ENCODE results near the gene SLC36A2. TPM values are rescaled to one million over a fixed set of nuclear protein-coding genes. Genes with fewer than 3 reads are reported as not detected.

The SLC36A2 gene
- not detected for total RNA-seq

DNA sequence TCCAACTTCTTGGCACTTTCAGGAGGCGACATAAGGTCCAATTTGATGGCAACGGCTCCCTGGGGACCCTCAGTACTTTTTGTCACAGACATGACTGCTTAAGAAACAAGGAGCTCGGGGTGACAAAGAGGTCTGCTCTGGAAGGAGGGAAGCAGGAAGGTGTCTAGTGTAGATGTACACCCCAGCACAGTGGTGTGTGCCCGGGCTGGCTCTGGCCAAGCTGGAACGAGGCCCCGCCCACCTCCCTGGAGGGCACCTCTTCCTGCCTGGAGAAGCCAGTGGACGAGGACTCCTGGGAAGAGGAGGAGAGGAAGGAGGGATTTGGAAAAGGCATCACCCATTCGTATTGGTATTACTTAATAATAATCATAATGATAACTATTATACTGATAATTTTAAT is at the start of gene SLC36A2:
Gene SLC36A2 (minus strand): TSS at position 191 of the 400 bp plus-strand sequence. CDS start 99 bp downstream, at position 92.
- DNase-seq = no peak
- no peaks in the 10 kb centered on the region for H3K27me3 ChIP-seq
- no peak within 1 kb of the TSS for H3K27ac ChIP-seq
- no peaks in the 10 kb centered on the region for H3K4me1 ChIP-seq
- no peak within 1 kb of the TSS for H3K4me3 ChIP-seq
- H3K36me3 ChIP-seq = no peaks in the 10 kb centered on the region
- TF ChIP-seq, protein P1, sequence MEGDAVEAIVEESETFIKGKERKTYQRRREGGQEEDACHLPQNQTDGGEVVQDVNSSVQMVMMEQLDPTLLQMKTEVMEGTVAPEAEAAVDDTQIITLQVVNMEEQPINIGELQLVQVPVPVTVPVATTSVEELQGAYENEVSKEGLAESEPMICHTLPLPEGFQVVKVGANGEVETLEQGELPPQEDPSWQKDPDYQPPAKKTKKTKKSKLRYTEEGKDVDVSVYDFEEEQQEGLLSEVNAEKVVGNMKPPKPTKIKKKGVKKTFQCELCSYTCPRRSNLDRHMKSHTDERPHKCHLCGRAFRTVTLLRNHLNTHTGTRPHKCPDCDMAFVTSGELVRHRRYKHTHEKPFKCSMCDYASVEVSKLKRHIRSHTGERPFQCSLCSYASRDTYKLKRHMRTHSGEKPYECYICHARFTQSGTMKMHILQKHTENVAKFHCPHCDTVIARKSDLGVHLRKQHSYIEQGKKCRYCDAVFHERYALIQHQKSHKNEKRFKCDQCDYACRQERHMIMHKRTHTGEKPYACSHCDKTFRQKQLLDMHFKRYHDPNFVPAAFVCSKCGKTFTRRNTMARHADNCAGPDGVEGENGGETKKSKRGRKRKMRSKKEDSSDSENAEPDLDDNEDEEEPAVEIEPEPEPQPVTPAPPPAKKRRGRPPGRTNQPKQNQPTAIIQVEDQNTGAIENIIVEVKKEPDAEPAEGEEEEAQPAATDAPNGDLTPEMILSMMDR (IDR thresholded peaks at IDR 0.05) = no peak
- no peaks in the 10 kb centered on the region for H3K9me3 ChIP-seq

DNA sequence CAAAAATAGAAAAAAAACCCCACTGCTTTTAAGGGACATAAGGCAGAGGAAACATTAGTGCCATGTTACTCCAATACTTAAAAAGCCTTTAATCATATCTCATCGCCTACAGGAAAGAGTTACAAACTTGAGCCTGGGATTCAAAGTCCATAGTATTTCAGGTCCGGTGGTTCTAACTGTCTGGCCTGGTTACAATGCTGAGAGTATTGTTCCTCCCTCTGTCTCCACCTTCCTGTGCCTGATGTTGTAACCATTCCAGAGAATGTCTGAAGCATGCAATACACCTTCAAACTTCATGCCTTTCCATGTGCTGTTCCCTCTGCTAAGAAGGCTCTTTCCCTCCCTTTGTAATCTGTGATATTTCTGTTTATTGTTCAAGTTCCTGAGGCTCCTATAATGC is 41.6 kb upstream of the SLC36A2 start:
- Histone ChIP-seq H3K27ac (no peak overlapping the region), H3K4me1 (no peaks in the 10 kb centered on the region), H3K36me3 (no peaks in the 10 kb centered on the region), H3K27me3 (no peaks in the 10 kb centered on the region), H3K9me3 (no peaks in the 10 kb centered on the region), H3K4me3 (no peak overlapping the region)
- TF ChIP-seq, protein P1 (IDR thresholded peaks at IDR 0.05) = no peak
- TF ChIP-seq POLR2A (IDR thresholded peaks at IDR 0.05) = no peak
- DNase-seq = no peak

DNA sequence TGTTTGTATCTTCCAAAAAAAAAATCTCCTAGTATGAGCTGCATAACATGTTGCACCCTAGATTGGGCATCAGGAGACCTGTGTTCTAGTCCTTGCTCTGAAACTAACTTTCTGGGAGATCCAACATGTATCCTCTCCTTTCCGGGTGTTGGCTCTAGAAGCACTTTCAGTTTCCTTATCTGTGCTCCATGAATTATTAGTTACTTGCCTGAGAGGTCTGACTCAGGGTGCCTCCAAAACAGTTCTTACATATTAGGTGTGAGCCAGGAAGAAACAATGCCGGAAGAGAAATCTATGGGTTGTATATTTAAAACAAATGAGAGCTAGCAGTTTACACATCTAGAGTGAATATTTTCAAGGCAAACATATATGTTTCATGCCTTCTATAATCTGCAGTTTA is 36.7 kb upstream of the SLC36A2 start:
- Histone ChIP-seq H3K36me3 (no peaks in the 10 kb centered on the region), H3K27me3 (no peaks in the 10 kb centered on the region), H3K27ac (no peak overlapping the region), H3K9me3 (no peaks in the 10 kb centered on the region), H3K4me3 (no peak overlapping the region), H3K4me1 (no peaks in the 10 kb centered on the region)
- no peak for DNase-seq
- TF ChIP-seq, protein P1 (IDR thresholded peaks at IDR 0.05) = no peak
- no peak for TF ChIP-seq POLR2A (IDR thresholded peaks at IDR 0.05)

DNA sequence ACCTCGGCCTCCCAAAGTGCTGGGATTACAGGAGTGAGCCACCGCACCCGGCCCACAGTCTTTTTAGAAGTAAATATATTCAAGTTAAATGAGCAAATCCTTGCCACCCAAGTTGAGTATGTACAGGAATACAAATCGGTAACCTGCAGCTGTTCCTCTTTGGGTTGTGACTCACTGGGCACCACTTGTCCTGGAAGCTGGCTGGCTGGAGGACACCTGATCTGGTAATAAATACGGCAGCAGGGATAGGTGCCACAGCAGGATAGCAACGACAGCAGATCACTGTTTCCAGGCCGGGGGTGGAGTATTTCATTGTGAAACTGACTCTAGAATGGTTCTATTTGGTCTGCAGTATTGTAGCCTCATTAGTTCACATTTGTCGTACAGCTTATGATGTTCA is 35.7 kb upstream of the SLC36A2 start:
- Histone ChIP-seq H3K4me1 (no peaks in the 10 kb centered on the region), H3K36me3 (no peaks in the 10 kb centered on the region), H3K4me3 (no peak overlapping the region), H3K27ac (no peak overlapping the region), H3K27me3 (no peaks in the 10 kb centered on the region), H3K9me3 (no peaks in the 10 kb centered on the region)
- no peak for DNase-seq
- TF ChIP-seq, protein P1 (IDR thresholded peaks at IDR 0.05) = no peak
- TF ChIP-seq POLR2A (IDR thresholded peaks at IDR 0.05) = no peak

DNA sequence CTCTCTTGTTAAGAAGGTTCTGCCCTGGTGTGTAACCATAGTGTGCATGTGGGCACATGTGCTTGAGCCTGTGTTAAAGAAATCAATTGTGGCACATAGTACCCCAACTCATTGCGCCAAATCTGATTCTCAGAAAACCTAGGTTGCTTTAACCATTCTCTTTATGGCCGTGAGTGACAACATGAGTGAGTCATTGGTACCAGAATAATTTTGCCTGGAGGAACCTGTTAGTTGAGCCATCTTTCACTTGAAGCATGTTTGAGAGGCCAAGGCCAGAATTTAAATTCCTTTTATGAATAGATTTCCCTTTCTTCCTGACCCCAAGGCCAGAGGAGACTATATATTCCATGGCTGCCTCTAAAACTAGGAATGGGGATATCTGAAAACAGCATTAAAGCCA is 35.2 kb upstream of the SLC36A2 start:
- no peaks in the 10 kb centered on the region for H3K36me3 ChIP-seq
- no peak overlapping the region for H3K4me3 ChIP-seq
- no peak for TF ChIP-seq POLR2A (IDR thresholded peaks at IDR 0.05)
- TF ChIP-seq, protein P1 (IDR thresholded peaks at IDR 0.05) = no peak
- H3K4me1 ChIP-seq = no peaks in the 10 kb centered on the region
- H3K9me3 ChIP-seq = no peaks in the 10 kb centered on the region
- DNase-seq = no peak
- H3K27ac ChIP-seq = no peak overlapping the region
- no peaks in the 10 kb centered on the region for H3K27me3 ChIP-seq

DNA sequence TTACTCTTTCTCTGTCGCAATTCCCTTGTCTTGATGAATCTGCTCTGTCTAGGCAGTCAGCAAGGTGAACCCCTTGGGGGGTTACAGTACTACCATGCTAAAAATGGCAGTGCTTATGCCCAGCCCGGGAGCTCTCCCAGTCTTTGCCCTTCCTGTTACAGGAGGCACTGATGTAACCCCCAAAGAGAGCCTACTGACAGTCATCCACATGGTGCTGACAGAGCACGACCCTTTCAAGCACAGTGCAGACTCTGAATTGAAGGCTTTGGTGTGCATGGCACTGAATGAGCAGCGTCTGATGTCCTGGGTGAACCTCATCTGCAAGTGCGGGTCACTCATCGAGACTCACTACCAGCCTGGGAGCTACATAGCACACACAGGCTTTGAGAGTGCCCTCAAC is 34.5 kb upstream of the SLC36A2 start:
- Histone ChIP-seq H3K9me3 (no peaks in the 10 kb centered on the region), H3K36me3 (no peaks in the 10 kb centered on the region), H3K27ac (no peak overlapping the region), H3K4me1 (no peaks in the 10 kb centered on the region), H3K4me3 (no peak overlapping the region), H3K27me3 (no peaks in the 10 kb centered on the region)
- TF ChIP-seq, protein P1 (IDR thresholded peaks at IDR 0.05) = no peak
- TF ChIP-seq POLR2A (IDR thresholded peaks at IDR 0.05) = no peak
- DNase-seq = no peak
